GM12891 (cell line): ENCODE results near the gene GGTLC3.
"Not testable (repeated sequence)": the region's sequence is repeated elsewhere in the genome, so short reads cannot be mapped to it uniquely, and the experiment has no call there.

ENCODE experiments used
- POLR2A ChIP-seq: IDR thresholded peaks from 2 replicates; pipeline ENCODE4 v1.6.1; 2011; ENCODE audit warnings: low read depth, low read length, control low read depth
- POLR2AphosphoS5 ChIP-seq: IDR thresholded peaks from 2 replicates; pipeline ENCODE4 v1.6.1; 2011; ENCODE audit warnings: low read depth, low read length, control low read depth
- POU2F2 ChIP-seq: IDR thresholded peaks from 2 replicates; pipeline ENCODE4 v1.6.1; 2011; ENCODE audit warnings: low read depth, mild to moderate bottlenecking, control low read depth, low read length, moderate library complexity
- SPI1 ChIP-seq: IDR thresholded peaks from 2 replicates; pipeline ENCODE4 v1.6.1; 2011; ENCODE audit warnings: low read depth, low read length, control low read depth
- TAF1 ChIP-seq: IDR thresholded peaks from 2 replicates; pipeline ENCODE4 v1.6.1; 2011; ENCODE audit warnings: low read depth, low read length, control low read depth

- not testable (repeated sequence) for TF ChIP-seq POLR2A, TAF1, POLR2AphosphoS5, SPI1, POU2F2
Measured at GRCh38 chr22:18522762-18523161, 4.8 kb upstream of the GGTLC3 start.
